Liver (tissue), 9 donors: ENCODE measurements around the gene CNTNAP1. TPM values are rescaled to one million over a fixed set of nuclear protein-coding genes. Genes with fewer than 3 reads are reported as not detected.

ENCODE experiments used
- DNase-seq: peaks from one replicate; pipeline ENCODE4 v3.0.0-alpha.2; 2017; ENCODE audit warnings: low spot score
- H3K27ac ChIP-seq, 2 donors: one replicate each; pipeline ENCODE4 v1.7.0; 2013; ENCODE audit warnings: inconsistent platforms in 2 of 2, low read length in 2 of 2, control low read depth in 1 of 2, low read depth in 1 of 2, mild to moderate bottlenecking in 1 of 2
- H3K27me3 ChIP-seq, 4 donors: one replicate each; pipeline versions ENCODE4 v1.6.1 to v1.7.0; 2013; ENCODE audit warnings: low read length in 3 of 4, inconsistent platforms in 1 of 4, mild to moderate bottlenecking in 1 of 4, moderate library complexity in 1 of 4; ENCODE audit not compliant: control insufficient read depth in 4 of 4, insufficient read depth in 4 of 4
- H3K36me3 ChIP-seq, 4 donors: one replicate each; pipeline versions ENCODE4 v1.6.1 to v1.7.0; 2013; ENCODE audit warnings: low read length in 3 of 4, mild to moderate bottlenecking in 3 of 4, low read depth in 1 of 4, moderate library complexity in 1 of 4; ENCODE audit not compliant: control insufficient read depth in 4 of 4, insufficient read depth in 3 of 4
- H3K4me1 ChIP-seq, 4 donors: one replicate each; pipeline versions ENCODE4 v1.6.1 to v1.7.0; 2013; ENCODE audit warnings: low read length in 3 of 4, mild to moderate bottlenecking in 3 of 4, moderate library complexity in 1 of 4; ENCODE audit not compliant: control insufficient read depth in 4 of 4, insufficient read depth in 4 of 4
- H3K4me3 ChIP-seq, 3 donors: one replicate each; pipeline versions ENCODE4 v1.6.1 to v1.7.0; 2013; ENCODE audit warnings: low read length in 3 of 3, control low read depth in 1 of 3, low read depth in 1 of 3, mild to moderate bottlenecking in 1 of 3
- H3K9ac ChIP-seq, 2 donors: one replicate each; pipeline ENCODE4 v1.7.0; 2013; ENCODE audit warnings: low read length in 2 of 2, mild to moderate bottlenecking in 2 of 2, moderate library complexity in 2 of 2, control low read depth in 1 of 2, low read depth in 1 of 2
- H3K9me3 ChIP-seq, 4 donors: one replicate each; pipeline versions ENCODE4 v1.6.1 to v1.7.0; 2013; ENCODE audit warnings: low read length in 3 of 4; ENCODE audit not compliant: control insufficient read depth in 4 of 4
- EGR1 ChIP-seq, 2 donors: IDR thresholded peaks; 2 replicates each; pipeline ENCODE4 v1.6.1; 2016 to 2018; ENCODE audit warnings: antibody characterized with exemption in 2 of 2, low read depth in 2 of 2
- FOXA1 ChIP-seq: IDR thresholded peaks from 2 replicates; pipeline ENCODE4 v1.6.1; 2016; ENCODE audit warnings: antibody characterized with exemption
- FOXA2 ChIP-seq: IDR thresholded peaks from 2 replicates; pipeline ENCODE4 v1.6.1; 2016; ENCODE audit warnings: antibody characterized with exemption
- GABPA ChIP-seq, 2 donors: IDR thresholded peaks in 1 of 2; conservative IDR thresholded peaks in 1 of 2; 2 replicates each; pipeline ENCODE4 v1.6.1; 2016; ENCODE audit warnings: antibody characterized with exemption in 2 of 2, mild to moderate bottlenecking in 1 of 2, moderate library complexity in 1 of 2
- HNF4A ChIP-seq, 2 donors: conservative IDR thresholded peaks; 2 replicates each; pipeline ENCODE4 v1.6.1; 2016; ENCODE audit warnings: antibody characterized with exemption in 2 of 2, mild to moderate bottlenecking in 2 of 2
- HNF4G ChIP-seq: IDR thresholded peaks from 2 replicates; pipeline ENCODE4 v1.6.1; 2016; ENCODE audit warnings: antibody characterized with exemption
- JUND ChIP-seq, 2 donors: IDR thresholded peaks; 2 replicates each; pipeline ENCODE4 v1.6.1; 2016; ENCODE audit warnings: antibody characterized with exemption in 2 of 2
- NR2F2 ChIP-seq: IDR thresholded peaks from 2 replicates; pipeline ENCODE4 v1.6.1; 2016; ENCODE audit warnings: antibody characterized with exemption
- RAD21 ChIP-seq, 2 donors: IDR thresholded peaks; 2 replicates each; pipeline ENCODE4 v1.6.1; 2016; ENCODE audit warnings: antibody characterized with exemption in 2 of 2, mild to moderate bottlenecking in 2 of 2
- RXRA ChIP-seq, 2 donors: IDR thresholded peaks; 2 replicates each; pipeline ENCODE4 v1.6.1; 2017 to 2018; ENCODE audit warnings: antibody characterized with exemption in 2 of 2, mild to moderate bottlenecking in 1 of 2
- SP1 ChIP-seq: IDR thresholded peaks from 2 replicates; pipeline ENCODE4 v1.6.1; 2018; ENCODE audit warnings: antibody characterized with exemption, mild to moderate bottlenecking
- TAF1 ChIP-seq: conservative IDR thresholded peaks from 2 replicates; pipeline ENCODE4 v1.6.1; 2016; ENCODE audit warnings: antibody characterized with exemption, mild to moderate bottlenecking
- YY1 ChIP-seq: IDR thresholded peaks from 2 replicates; pipeline ENCODE4 v1.6.1; 2016; ENCODE audit warnings: antibody characterized with exemption, mild to moderate bottlenecking
- WGBS: extraction: QIAGEN DNeasy Blood & Tissue Kit; methylation state at CpG from one replicate; pipeline ENCODE4 v1.1.7; 2013; 5-methylcytosine and 5-hydroxymethylcytosine counted together
- polyA plus RNA-seq, 2 donors: library from polyadenylated mRNA; stranded (reverse) in 1 of 2; unstranded in 1 of 2; fragments of 200-250 nt in 1 of 2; fragments of >200 nt in 1 of 2; fragmentation: Nextera tagmentation in 1 of 2; extraction: Ambion mirVana in 1 of 2; gene quantifications; one replicate each; pipeline versions ENCODE4 v1.2.1 to v1.2.3, GENCODE V29; 2013 to 2015
- total RNA-seq, 2 donors: library from RNA; depleted of rRNA; stranded (reverse); fragments of >200 nt; gene quantifications; one replicate each; pipeline ENCODE4 v1.2.3, GENCODE V29; 2014
- TF ChIP-seq, protein P1 (sequence below): fragments of 150-350 bp; IDR thresholded peaks from 2 replicates; pipeline ENCODE4 v1.5.1; 2017; ENCODE audit warnings: improper control_type of control experiment, low read depth, low read length; ENCODE audit not compliant: missing input control
- TF ChIP-seq, protein P2 (sequence below): IDR thresholded peaks from 2 replicates; pipeline ENCODE4 v1.6.1; 2016; ENCODE audit warnings: antibody characterized with exemption, mild to moderate bottlenecking
- TF ChIP-seq, protein P3 (sequence below): IDR thresholded peaks from 2 replicates; pipeline ENCODE4 v1.6.1; 2016; ENCODE audit warnings: antibody characterized with exemption
- TF ChIP-seq, protein P4 (sequence below): IDR thresholded peaks from 2 replicates; pipeline ENCODE4 v1.6.1; 2016; ENCODE audit warnings: antibody characterized with exemption
- TF ChIP-seq, protein P5 (sequence below): IDR thresholded peaks from 2 replicates; pipeline ENCODE4 v1.6.1; 2016; ENCODE audit warnings: antibody characterized with exemption
- donor health status: healthy.
- donor health status: healthy.
- donor health status: healthy.
- donor health status: healthy.
- donor health status: healthy.

CNTNAP1 gene
- total and polyA plus RNA-seq, 4 donors = 0.08 to 0.75 (median 0.60) TPM

DNA sequence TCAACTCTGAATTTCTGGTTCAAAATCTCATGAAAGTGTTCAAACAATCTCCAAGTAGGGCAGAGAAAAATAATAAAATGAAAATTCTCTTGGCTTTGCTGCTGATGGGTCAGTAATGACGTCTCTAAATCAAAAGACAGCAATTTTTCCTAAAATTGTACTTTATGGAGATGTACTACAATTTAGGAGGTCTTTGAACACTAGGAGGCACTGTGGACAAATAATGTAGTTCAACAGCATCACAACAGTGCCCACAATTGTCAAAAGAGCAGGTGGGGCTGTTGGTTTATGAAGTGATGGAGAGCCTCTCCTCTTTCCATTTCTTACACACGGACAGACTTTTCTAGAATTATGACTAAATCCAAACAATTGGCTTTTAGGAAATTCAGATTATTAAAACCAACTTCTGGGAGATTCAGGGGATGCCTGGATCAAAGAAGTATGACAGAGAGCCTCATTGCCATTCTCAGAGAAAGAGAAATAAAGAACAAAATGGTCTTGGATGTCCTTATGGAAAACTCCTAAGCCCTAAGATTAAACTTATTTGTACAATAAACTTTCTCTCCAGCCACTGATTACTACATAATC, 38.8 kb downstream of the CNTNAP1 start:
- H3K27me3 ChIP-seq = no peaks in the 10 kb centered on the region
- no peaks in the 10 kb centered on the region for H3K9me3 ChIP-seq
- H3K4me1 ChIP-seq = no peaks in the 10 kb centered on the region
- no peak for DNase-seq
- TF ChIP-seq, protein P1, sequence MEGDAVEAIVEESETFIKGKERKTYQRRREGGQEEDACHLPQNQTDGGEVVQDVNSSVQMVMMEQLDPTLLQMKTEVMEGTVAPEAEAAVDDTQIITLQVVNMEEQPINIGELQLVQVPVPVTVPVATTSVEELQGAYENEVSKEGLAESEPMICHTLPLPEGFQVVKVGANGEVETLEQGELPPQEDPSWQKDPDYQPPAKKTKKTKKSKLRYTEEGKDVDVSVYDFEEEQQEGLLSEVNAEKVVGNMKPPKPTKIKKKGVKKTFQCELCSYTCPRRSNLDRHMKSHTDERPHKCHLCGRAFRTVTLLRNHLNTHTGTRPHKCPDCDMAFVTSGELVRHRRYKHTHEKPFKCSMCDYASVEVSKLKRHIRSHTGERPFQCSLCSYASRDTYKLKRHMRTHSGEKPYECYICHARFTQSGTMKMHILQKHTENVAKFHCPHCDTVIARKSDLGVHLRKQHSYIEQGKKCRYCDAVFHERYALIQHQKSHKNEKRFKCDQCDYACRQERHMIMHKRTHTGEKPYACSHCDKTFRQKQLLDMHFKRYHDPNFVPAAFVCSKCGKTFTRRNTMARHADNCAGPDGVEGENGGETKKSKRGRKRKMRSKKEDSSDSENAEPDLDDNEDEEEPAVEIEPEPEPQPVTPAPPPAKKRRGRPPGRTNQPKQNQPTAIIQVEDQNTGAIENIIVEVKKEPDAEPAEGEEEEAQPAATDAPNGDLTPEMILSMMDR = peak; percentile 66
- TF ChIP-seq, protein P2, sequence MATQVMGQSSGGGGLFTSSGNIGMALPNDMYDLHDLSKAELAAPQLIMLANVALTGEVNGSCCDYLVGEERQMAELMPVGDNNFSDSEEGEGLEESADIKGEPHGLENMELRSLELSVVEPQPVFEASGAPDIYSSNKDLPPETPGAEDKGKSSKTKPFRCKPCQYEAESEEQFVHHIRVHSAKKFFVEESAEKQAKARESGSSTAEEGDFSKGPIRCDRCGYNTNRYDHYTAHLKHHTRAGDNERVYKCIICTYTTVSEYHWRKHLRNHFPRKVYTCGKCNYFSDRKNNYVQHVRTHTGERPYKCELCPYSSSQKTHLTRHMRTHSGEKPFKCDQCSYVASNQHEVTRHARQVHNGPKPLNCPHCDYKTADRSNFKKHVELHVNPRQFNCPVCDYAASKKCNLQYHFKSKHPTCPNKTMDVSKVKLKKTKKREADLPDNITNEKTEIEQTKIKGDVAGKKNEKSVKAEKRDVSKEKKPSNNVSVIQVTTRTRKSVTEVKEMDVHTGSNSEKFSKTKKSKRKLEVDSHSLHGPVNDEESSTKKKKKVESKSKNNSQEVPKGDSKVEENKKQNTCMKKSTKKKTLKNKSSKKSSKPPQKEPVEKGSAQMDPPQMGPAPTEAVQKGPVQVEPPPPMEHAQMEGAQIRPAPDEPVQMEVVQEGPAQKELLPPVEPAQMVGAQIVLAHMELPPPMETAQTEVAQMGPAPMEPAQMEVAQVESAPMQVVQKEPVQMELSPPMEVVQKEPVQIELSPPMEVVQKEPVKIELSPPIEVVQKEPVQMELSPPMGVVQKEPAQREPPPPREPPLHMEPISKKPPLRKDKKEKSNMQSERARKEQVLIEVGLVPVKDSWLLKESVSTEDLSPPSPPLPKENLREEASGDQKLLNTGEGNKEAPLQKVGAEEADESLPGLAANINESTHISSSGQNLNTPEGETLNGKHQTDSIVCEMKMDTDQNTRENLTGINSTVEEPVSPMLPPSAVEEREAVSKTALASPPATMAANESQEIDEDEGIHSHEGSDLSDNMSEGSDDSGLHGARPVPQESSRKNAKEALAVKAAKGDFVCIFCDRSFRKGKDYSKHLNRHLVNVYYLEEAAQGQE = no peak
- TF ChIP-seq NR2F2 (no peak), JUND (IDR thresholded peaks at IDR 0.05) (no peak), RAD21 (IDR thresholded peaks at IDR 0.05) (peak; percentile 88 to 91), HNF4A (conservative IDR thresholded peaks at IDR 0.05) (no peak), RXRA (IDR thresholded peaks at IDR 0.05) (no peak), FOXA2 (no peak), TAF1 (no peak), FOXA1 (no peak), HNF4G (no peak), EGR1 (IDR thresholded peaks at IDR 0.05; ENCODE audit: low read depth in 2 of 2) (no peak), YY1 (no peak), GABPA (IDR thresholded peaks at IDR 0.05 in 1 of 2, conservative IDR thresholded peaks at IDR 0.05 in 1 of 2) (peak in 1 of 2 donors; percentile 12), SP1 (no peak)
- TF ChIP-seq, protein P3, sequence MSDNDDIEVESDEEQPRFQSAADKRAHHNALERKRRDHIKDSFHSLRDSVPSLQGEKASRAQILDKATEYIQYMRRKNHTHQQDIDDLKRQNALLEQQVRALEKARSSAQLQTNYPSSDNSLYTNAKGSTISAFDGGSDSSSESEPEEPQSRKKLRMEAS = no peak
- TF ChIP-seq, protein P4, sequence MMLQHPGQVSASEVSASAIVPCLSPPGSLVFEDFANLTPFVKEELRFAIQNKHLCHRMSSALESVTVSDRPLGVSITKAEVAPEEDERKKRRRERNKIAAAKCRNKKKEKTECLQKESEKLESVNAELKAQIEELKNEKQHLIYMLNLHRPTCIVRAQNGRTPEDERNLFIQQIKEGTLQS = no peak
- TF ChIP-seq, protein P5, sequence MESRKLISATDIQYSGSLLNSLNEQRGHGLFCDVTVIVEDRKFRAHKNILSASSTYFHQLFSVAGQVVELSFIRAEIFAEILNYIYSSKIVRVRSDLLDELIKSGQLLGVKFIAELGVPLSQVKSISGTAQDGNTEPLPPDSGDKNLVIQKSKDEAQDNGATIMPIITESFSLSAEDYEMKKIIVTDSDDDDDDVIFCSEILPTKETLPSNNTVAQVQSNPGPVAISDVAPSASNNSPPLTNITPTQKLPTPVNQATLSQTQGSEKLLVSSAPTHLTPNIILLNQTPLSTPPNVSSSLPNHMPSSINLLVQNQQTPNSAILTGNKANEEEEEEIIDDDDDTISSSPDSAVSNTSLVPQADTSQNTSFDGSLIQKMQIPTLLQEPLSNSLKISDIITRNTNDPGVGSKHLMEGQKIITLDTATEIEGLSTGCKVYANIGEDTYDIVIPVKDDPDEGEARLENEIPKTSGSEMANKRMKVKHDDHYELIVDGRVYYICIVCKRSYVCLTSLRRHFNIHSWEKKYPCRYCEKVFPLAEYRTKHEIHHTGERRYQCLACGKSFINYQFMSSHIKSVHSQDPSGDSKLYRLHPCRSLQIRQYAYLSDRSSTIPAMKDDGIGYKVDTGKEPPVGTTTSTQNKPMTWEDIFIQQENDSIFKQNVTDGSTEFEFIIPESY = no peak
- 12% methylated on average over 2 of the region's 2 CpGs for WGBS
- peaks cover 0 to 69% (median 47%) of the 10 kb centered on the region in 4 donors for H3K36me3 ChIP-seq
- no peak overlapping the region for H3K4me3 ChIP-seq
- H3K9ac ChIP-seq = no peak overlapping the region
- H3K27ac ChIP-seq = no peak overlapping the region
